ENCODE measurements around the gene LAMC1. TPM values are rescaled to one million over a fixed set of nuclear protein-coding genes. Genes with fewer than 3 reads are reported as not detected.

Gene LAMC1
- total and polyA plus RNA-seq, 2 experiments from 2014 or later = 18.4 to 116 TPM

DNA sequence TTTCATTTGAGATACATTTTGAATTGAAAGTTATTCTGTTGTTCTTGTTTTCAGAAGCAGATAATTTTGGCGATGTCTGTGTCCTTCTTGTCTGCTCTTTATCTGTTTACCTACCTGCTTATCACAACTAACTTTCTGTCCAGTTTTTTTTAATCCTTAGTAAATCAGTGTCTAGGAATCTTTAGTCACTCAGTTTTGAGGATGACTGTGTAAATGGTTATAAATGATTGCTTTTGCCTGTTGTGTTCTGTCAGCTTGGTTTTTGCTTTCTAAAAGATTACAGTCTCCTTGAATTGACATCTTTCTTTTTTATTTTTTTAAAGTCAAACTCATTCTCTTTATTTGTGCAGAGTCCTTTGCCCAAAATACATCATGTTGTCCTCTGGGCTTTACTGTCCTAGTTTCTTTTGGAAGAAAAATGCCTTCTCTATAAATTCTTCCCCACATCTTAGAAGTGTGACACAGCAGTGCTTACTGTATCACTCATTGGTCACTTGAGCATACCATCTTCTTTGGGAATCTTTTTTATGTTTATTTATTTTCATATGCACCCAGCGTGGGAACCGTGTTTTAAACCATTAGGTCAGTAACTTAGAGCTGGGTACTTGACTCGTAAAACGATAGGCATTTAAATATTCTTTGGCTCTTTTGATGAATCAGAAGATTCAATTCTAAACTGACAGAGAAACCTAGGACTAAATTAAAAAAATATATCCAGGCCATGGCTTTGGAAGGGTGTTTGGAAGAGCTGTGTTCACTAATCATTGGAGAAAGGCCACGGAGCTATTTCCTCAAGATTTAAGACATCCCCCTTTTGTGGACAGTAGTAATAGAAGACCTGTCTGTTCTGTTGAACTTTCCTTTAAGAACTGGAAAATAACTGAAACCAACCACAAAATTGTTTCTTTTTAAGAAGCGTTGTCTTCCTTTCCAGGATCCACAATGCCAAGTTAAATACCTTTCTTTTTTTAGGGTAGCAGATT lies 20.9 kb downstream of the LAMC1 start:
- Mint-ChIP-seq H3K4me1 (peaks cover 47% of the 10 kb centered on the region), H3K27me3 (ENCODE audit: insufficient read depth, low read depth, poor library complexity) (peaks cover 3% of the 10 kb centered on the region), H3K27ac (no peak overlapping the region), H3K4me3 (no peak overlapping the region), H3K36me3 (ENCODE audit: low read depth) (no peaks in the 10 kb centered on the region), H3K9me3 (no peaks in the 10 kb centered on the region)
- H3K36me3 ChIP-seq (ENCODE audit: insufficient read depth) = no peaks in the 10 kb centered on the region
- ATAC-seq (no peak), DNase-seq (ENCODE audit: low spot score) (no peak)
- no peaks in the 10 kb centered on the region for H3K27me3 ChIP-seq (ENCODE audit: insufficient read depth)
- no peak overlapping the region for H3K4me3 ChIP-seq
- H3K4me1 ChIP-seq (ENCODE audit: insufficient read depth) = peaks cover 14% of the 10 kb centered on the region
- no peaks in the 10 kb centered on the region for H3F3A ChIP-seq (replicated peaks; ENCODE audit: low read depth)
- TF ChIP-seq, protein P1, sequence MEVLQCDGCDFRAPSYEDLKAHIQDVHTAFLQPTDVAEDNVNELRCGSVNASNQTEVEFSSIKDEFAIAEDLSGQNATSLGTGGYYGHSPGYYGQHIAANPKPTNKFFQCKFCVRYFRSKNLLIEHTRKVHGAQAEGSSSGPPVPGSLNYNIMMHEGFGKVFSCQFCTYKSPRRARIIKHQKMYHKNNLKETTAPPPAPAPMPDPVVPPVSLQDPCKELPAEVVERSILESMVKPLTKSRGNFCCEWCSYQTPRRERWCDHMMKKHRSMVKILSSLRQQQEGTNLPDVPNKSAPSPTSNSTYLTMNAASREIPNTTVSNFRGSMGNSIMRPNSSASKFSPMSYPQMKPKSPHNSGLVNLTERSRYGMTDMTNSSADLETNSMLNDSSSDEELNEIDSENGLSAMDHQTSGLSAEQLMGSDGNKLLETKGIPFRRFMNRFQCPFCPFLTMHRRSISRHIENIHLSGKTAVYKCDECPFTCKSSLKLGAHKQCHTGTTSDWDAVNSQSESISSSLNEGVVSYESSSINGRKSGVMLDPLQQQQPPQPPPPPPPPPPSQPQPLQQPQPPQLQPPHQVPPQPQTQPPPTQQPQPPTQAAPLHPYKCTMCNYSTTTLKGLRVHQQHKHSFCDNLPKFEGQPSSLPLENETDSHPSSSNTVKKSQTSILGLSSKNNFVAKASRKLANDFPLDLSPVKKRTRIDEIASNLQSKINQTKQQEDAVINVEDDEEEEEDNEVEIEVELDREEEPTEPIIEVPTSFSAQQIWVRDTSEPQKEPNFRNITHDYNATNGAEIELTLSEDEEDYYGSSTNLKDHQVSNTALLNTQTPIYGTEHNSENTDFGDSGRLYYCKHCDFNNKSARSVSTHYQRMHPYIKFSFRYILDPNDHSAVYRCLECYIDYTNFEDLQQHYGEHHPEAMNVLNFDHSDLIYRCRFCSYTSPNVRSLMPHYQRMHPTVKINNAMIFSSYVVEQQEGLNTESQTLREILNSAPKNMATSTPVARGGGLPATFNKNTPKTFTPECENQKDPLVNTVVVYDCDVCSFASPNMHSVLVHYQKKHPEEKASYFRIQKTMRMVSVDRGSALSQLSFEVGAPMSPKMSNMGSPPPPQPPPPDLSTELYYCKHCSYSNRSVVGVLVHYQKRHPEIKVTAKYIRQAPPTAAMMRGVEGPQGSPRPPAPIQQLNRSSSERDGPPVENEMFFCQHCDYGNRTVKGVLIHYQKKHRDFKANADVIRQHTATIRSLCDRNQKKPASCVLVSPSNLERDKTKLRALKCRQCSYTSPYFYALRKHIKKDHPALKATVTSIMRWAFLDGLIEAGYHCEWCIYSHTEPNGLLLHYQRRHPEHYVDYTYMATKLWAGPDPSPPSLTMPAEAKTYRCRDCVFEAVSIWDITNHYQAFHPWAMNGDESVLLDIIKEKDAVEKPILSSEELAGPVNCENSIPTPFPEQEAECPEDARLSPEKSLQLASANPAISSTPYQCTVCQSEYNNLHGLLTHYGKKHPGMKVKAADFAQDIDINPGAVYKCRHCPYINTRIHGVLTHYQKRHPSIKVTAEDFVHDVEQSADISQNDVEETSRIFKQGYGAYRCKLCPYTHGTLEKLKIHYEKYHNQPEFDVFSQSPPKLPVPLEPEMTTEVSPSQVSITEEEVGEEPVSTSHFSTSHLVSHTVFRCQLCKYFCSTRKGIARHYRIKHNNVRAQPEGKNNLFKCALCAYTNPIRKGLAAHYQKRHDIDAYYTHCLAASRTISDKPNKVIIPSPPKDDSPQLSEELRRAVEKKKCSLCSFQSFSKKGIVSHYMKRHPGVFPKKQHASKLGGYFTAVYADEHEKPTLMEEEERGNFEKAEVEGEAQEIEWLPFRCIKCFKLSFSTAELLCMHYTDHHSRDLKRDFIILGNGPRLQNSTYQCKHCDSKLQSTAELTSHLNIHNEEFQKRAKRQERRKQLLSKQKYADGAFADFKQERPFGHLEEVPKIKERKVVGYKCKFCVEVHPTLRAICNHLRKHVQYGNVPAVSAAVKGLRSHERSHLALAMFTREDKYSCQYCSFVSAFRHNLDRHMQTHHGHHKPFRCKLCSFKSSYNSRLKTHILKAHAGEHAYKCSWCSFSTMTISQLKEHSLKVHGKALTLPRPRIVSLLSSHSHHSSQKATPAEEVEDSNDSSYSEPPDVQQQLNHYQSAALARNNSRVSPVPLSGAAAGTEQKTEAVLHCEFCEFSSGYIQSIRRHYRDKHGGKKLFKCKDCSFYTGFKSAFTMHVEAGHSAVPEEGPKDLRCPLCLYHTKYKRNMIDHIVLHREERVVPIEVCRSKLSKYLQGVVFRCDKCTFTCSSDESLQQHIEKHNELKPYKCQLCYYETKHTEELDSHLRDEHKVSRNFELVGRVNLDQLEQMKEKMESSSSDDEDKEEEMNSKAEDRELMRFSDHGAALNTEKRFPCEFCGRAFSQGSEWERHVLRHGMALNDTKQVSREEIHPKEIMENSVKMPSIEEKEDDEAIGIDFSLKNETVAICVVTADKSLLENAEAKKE (CRISPR knock-in tag; IDR thresholded peaks at IDR 0.05) = no peak
- TF ChIP-seq CREB1 (CRISPR knock-in tag; IDR thresholded peaks at IDR 0.05; ENCODE audit: low read depth) (no peak), ZNF114 (CRISPR knock-in tag; IDR thresholded peaks at IDR 0.05) (no peak), JUNB (IDR thresholded peaks at IDR 0.05; ENCODE audit: unreplicated experiment) (no peak), EZH2phosphoT487 (IDR thresholded peaks at IDR 0.05; ENCODE audit: unreplicated experiment) (no peak), EZH2 (IDR thresholded peaks at IDR 0.05; ENCODE audit: low read depth, unreplicated experiment) (no peak), NANOG (IDR thresholded peaks at IDR 0.05; ENCODE audit: borderline replicate concordance) (no peak), STAT1 (IDR thresholded peaks at IDR 0.05; ENCODE audit: unreplicated experiment) (no peak), POLR2AphosphoS5 (IDR thresholded peaks at IDR 0.05; ENCODE audit: low read depth) (no peak), ZNF331 (CRISPR knock-in tag; IDR thresholded peaks at IDR 0.05; ENCODE audit: low read depth) (no peak)
- TF ChIP-seq, protein P2, sequence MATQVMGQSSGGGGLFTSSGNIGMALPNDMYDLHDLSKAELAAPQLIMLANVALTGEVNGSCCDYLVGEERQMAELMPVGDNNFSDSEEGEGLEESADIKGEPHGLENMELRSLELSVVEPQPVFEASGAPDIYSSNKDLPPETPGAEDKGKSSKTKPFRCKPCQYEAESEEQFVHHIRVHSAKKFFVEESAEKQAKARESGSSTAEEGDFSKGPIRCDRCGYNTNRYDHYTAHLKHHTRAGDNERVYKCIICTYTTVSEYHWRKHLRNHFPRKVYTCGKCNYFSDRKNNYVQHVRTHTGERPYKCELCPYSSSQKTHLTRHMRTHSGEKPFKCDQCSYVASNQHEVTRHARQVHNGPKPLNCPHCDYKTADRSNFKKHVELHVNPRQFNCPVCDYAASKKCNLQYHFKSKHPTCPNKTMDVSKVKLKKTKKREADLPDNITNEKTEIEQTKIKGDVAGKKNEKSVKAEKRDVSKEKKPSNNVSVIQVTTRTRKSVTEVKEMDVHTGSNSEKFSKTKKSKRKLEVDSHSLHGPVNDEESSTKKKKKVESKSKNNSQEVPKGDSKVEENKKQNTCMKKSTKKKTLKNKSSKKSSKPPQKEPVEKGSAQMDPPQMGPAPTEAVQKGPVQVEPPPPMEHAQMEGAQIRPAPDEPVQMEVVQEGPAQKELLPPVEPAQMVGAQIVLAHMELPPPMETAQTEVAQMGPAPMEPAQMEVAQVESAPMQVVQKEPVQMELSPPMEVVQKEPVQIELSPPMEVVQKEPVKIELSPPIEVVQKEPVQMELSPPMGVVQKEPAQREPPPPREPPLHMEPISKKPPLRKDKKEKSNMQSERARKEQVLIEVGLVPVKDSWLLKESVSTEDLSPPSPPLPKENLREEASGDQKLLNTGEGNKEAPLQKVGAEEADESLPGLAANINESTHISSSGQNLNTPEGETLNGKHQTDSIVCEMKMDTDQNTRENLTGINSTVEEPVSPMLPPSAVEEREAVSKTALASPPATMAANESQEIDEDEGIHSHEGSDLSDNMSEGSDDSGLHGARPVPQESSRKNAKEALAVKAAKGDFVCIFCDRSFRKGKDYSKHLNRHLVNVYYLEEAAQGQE (IDR thresholded peaks at IDR 0.05; ENCODE audit: unreplicated experiment) = no peak
- TF ChIP-seq, protein P3, sequence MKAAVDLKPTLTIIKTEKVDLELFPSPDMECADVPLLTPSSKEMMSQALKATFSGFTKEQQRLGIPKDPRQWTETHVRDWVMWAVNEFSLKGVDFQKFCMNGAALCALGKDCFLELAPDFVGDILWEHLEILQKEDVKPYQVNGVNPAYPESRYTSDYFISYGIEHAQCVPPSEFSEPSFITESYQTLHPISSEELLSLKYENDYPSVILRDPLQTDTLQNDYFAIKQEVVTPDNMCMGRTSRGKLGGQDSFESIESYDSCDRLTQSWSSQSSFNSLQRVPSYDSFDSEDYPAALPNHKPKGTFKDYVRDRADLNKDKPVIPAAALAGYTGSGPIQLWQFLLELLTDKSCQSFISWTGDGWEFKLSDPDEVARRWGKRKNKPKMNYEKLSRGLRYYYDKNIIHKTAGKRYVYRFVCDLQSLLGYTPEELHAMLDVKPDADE (IDR thresholded peaks at IDR 0.05) = no peak
- TF ChIP-seq, protein P4, sequence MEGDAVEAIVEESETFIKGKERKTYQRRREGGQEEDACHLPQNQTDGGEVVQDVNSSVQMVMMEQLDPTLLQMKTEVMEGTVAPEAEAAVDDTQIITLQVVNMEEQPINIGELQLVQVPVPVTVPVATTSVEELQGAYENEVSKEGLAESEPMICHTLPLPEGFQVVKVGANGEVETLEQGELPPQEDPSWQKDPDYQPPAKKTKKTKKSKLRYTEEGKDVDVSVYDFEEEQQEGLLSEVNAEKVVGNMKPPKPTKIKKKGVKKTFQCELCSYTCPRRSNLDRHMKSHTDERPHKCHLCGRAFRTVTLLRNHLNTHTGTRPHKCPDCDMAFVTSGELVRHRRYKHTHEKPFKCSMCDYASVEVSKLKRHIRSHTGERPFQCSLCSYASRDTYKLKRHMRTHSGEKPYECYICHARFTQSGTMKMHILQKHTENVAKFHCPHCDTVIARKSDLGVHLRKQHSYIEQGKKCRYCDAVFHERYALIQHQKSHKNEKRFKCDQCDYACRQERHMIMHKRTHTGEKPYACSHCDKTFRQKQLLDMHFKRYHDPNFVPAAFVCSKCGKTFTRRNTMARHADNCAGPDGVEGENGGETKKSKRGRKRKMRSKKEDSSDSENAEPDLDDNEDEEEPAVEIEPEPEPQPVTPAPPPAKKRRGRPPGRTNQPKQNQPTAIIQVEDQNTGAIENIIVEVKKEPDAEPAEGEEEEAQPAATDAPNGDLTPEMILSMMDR (conservative IDR thresholded peaks at IDR 0.05; ENCODE audit: low read depth in 2 of 2) = no peak
- peaks cover 19% of the 10 kb centered on the region for H4K20me1 ChIP-seq (replicated peaks; ENCODE audit: insufficient read depth)
- no peak overlapping the region for H3K4me2 ChIP-seq
- H3K9me2 ChIP-seq (ENCODE audit: insufficient read depth) = no peaks in the 10 kb centered on the region
- no peak overlapping the region for H3K27ac ChIP-seq (ENCODE audit: low read depth)
- H3K79me2 ChIP-seq (replicated peaks; ENCODE audit: insufficient read depth) = peaks cover 100% of the 10 kb centered on the region
- no peak overlapping the region for H2AFZ ChIP-seq

Data from GM23338 (cell line).